Breast epithelium (tissue), 4 donors: ENCODE results near the gene TRPM2. TPM values are rescaled to one million over a fixed set of nuclear protein-coding genes. Genes with fewer than 3 reads are reported as not detected.

ENCODE experiments used
- DNase-seq, 2 donors: peaks; one replicate each; pipeline ENCODE4 v3.0.0-alpha.2; 2019; ENCODE audit warnings: low spot score in 2 of 2
- H3K27ac ChIP-seq, 2 donors: fragments of 200-600 bp; sonication (generic) in 1 of 2; one replicate each; pipeline ENCODE4 v1.5.1; 2016 to 2019; ENCODE audit warnings: mild to moderate bottlenecking in 1 of 2
- H3K27me3 ChIP-seq, 2 donors: fragments of 200-600 bp; sonication (generic) in 1 of 2; one replicate each; pipeline versions ENCODE4 v1.5.1 to v1.6.0; 2017 to 2019; ENCODE audit warnings: control low read depth in 1 of 2, mild to moderate bottlenecking in 1 of 2
- H3K36me3 ChIP-seq: fragments of 200-600 bp; one replicate; pipeline ENCODE4 v1.5.1; 2019
- H3K4me1 ChIP-seq, 2 donors: fragments of 200-600 bp; sonication (generic); one replicate each; pipeline ENCODE4 v1.5.1; 2016 to 2019; ENCODE audit warnings: control low read depth in 1 of 2
- H3K4me3 ChIP-seq, 3 donors: fragments of 200-600 bp; sonication (generic); 1 replicate in 2 of 3; 2 replicates in 1 of 3; pipeline ENCODE4 v1.5.1; 2016 to 2019; ENCODE audit warnings: mild to moderate bottlenecking in 3 of 3, moderate library complexity in 2 of 3
- H3K9me3 ChIP-seq, 2 donors: fragments of 200-600 bp; sonication (generic) in 1 of 2; one replicate each; pipeline ENCODE4 v1.5.1; 2016 to 2019; ENCODE audit warnings: control low read depth in 1 of 2
- CTCF ChIP-seq, 3 donors: fragments of 450-650 bp; IDR thresholded peaks; one replicate each; pipeline ENCODE4 v1.5.1; 2016 to 2017; ENCODE audit warnings: antibody characterized with exemption in 3 of 3, mild to moderate bottlenecking in 3 of 3, moderate library complexity in 3 of 3
- POLR2A ChIP-seq: fragments of 450-650 bp; IDR thresholded peaks from one replicate; pipeline ENCODE4 v1.6.1; 2016; ENCODE audit warnings: antibody characterized with exemption, mild to moderate bottlenecking, moderate library complexity
- POLR2AphosphoS5 ChIP-seq, 3 donors: sonication (generic); formaldehyde crosslinking; IDR thresholded peaks; one replicate each; pipeline ENCODE4 v1.6.1; 2017; ENCODE audit warnings: antibody characterized with exemption in 3 of 3
- intact Hi-C: fragments of 100-400 bp; cut with DNase I; formaldehyde crosslinking; loops from one replicate; pipeline ENCODE4 v1.15.1; 2023; ENCODE audit warnings: low total_unique reads
- total RNA-seq, 3 donors: library from RNA; depleted of rRNA; stranded (reverse); fragments of >200 nt; gene quantifications; one replicate each; pipeline ENCODE4 v1.1.0, GENCODE V29; 2016

The TRPM2 gene
- total RNA-seq, 3 donors from 2014 or later: 4.3 to 7.9 (median 7.2) TPM

- intact Hi-C loops: no loop called here
- no peak overlapping the region for H3K4me3 ChIP-seq
- H3K36me3 ChIP-seq: no peaks in the 10 kb centered on the region
- H3K27ac ChIP-seq: no peak overlapping the region
- peaks cover 0 to 21% of the 10 kb centered on the region in 2 donors for H3K27me3 ChIP-seq
- H3K9me3 ChIP-seq: no peaks in the 10 kb centered on the region
- H3K4me1 ChIP-seq: no peaks in the 10 kb centered on the region
- TF ChIP-seq POLR2AphosphoS5 (IDR thresholded peaks at IDR 0.05) (no peak), CTCF (IDR thresholded peaks at IDR 0.05) (no peak), POLR2A (no peak)
- DNase-seq: no peak
Observed at GRCh38 chr21:44418876-44419230, 65.4 kb downstream of the TRPM2 start.

DNA sequence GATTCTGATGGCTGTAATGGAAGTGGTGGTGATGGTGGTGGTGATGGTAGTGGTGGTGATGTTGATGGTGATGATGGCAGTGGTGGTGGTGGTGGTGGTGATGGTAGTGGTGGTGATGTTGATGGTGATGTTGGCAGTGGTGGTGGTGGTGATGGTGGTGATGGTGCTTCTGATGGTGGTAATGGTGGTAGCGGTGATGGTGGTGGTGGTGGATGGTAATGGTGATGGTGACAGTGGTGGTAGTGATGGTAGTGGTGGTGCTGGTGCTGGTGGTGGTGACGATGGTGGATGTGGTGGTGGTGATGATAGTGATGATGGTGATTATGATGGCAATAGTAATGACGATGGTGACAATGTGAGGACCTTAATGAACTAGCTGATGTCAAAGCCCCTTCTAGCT is 66.3 kb downstream of the TRPM2 start:
- Histone ChIP-seq H3K27me3 (peaks cover 0 to 23% of the 10 kb centered on the region in 2 donors), H3K36me3 (no peaks in the 10 kb centered on the region), H3K4me1 (no peaks in the 10 kb centered on the region), H3K4me3 (no peak overlapping the region), H3K9me3 (no peaks in the 10 kb centered on the region), H3K27ac (no peak overlapping the region)
- DNase-seq: peak in 1 of 2 donors; percentile 5
- intact Hi-C loops: loop anchor here (1.0 kb wide), 1 partner anchor 37 kb away; no protein-coding TSS in a partner anchor
- TF ChIP-seq POLR2AphosphoS5 (IDR thresholded peaks at IDR 0.05) (no peak), CTCF (IDR thresholded peaks at IDR 0.05) (no peak), POLR2A (no peak)

GRCh38 chr21:44420416-44421205 is 67.2 kb downstream of the TRPM2 start:
- no peaks in the 10 kb centered on the region for H3K4me1 ChIP-seq
- TF ChIP-seq POLR2A (no peak), CTCF (IDR thresholded peaks at IDR 0.05) (no peak), POLR2AphosphoS5 (IDR thresholded peaks at IDR 0.05) (no peak)
- intact Hi-C loops: loop anchor here (1.0 kb wide), 1 partner anchor 38 kb away; no protein-coding TSS in a partner anchor
- peak in 1 of 2 donors; percentile 28 for DNase-seq
- no peak overlapping the region for H3K4me3 ChIP-seq
- H3K9me3 ChIP-seq: no peaks in the 10 kb centered on the region
- no peak overlapping the region for H3K27ac ChIP-seq
- peaks cover 0 to 24% of the 10 kb centered on the region in 2 donors for H3K27me3 ChIP-seq
- no peaks in the 10 kb centered on the region for H3K36me3 ChIP-seq

DNA sequence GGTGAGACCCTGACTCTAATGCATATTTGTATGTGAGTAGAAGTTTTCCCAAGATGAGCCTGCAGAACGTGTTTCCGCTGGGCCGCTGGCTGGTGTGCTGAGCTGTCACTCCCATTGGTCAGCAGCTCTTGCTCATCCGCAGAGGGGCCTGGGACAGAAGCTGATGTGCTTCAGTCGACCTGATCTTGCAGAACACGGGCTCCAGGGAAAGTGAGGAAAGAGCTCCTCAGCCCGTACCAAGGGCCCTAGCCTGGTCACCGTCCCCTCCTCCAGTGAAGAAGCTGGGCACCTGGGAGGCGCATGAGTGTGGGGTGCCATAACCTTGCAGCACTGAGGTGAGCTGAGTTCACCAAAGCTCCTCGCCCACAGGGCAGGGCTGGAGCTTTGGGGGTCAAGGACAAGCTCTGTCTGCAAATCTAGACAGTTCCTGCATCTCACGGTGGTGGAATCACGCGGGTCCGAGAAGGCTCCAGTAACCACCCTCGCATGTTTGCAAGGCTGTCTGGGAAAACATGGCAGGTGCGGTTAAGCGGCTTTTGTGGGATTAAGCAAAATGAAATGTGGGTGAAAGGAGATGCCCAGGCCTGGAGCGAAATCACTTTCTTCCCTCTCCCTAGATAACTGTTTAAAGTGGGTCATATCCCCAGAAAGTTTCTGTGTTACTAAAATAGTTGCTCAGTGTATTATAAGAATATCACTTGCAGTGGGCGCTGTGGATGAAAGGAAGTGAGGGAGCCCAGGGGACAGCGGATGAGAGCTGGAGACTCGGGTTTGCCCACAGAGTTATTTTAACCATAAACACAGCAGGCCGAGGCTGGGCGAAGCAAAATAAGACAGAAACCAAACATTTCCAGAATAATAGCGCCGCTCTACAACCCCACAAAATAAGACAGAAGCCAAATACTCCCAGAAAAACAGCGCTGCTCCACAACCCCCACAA is 68.8 kb downstream of the TRPM2 start:
- Histone ChIP-seq H3K9me3 (no peaks in the 10 kb centered on the region), H3K4me1 (no peaks in the 10 kb centered on the region), H3K4me3 (no peak overlapping the region), H3K36me3 (no peaks in the 10 kb centered on the region), H3K27me3 (peaks cover 0 to 32% of the 10 kb centered on the region in 2 donors), H3K27ac (no peak overlapping the region)
- TF ChIP-seq CTCF (IDR thresholded peaks at IDR 0.05) (no peak), POLR2AphosphoS5 (IDR thresholded peaks at IDR 0.05) (no peak), POLR2A (no peak)
- peak in 1 of 2 donors; percentile 38 for DNase-seq
- intact Hi-C loops: no loop called here
